BJ (cell line): Measurements from ENCODE around the gene LHFPL2. TPM values are rescaled to one million over a fixed set of nuclear protein-coding genes. Genes with fewer than 3 reads are reported as not detected.
A peak's percentile ranks its signal among the peaks of the same experiment; 100 is the strongest.

Source experiments
- CTCF ChIA-PET: fragments of 350-600 bp; formaldehyde crosslinking; extraction: SDS; loops from one replicate; lab custom pipeline; 2021; ENCODE audit warnings: antibody characterized with exemption, inconsistent platforms; lab: Yijun Ruan, JAX
- POLR2A ChIA-PET: fragments of 300-600 bp; sonication (Branson Sonifier 250); formaldehyde crosslinking; extraction: SDS; loops from one replicate; lab custom pipeline; 2021; ENCODE audit warnings: antibody characterized with exemption; lab: Charles Lee
- DNase-seq: peaks from one replicate; pipeline ENCODE4 v3.0.0-alpha.2; 2011; ENCODE audit warnings: low read depth
- H3K27me3 ChIP-seq: 2 replicates; pipeline ENCODE4 v1.6.0; 2011; ENCODE audit warnings: low read length; ENCODE audit not compliant: control insufficient read depth, insufficient read depth
- H3K36me3 ChIP-seq: 2 replicates; pipeline ENCODE4 v1.5.1; 2011; ENCODE audit warnings: low read length; ENCODE audit not compliant: control insufficient read depth, insufficient read depth
- H3K4me3 ChIP-seq: 2 replicates; pipeline ENCODE4 v1.5.1; 2011; ENCODE audit warnings: low read depth, mild to moderate bottlenecking, control low read depth, low read length
- CTCF ChIP-seq: IDR thresholded peaks from 2 replicates; pipeline ENCODE4 v1.5.1; 2011; ENCODE audit warnings: low read depth, mild to moderate bottlenecking, control low read depth, inconsistent platforms, low read length, moderate library complexity; ENCODE audit not compliant: insufficient read depth
- polyA plus RNA-seq: library from polyadenylated mRNA; depleted of rRNA; stranded (reverse); fragments of >200 nt; gene quantifications from 2 replicates; pipeline ENCODE4 v1.2.3, GENCODE V29; 2011

The LHFPL2 gene
- polyA plus RNA-seq, 1 experiment: 4.4 TPM

- H3K4me3 ChIP-seq: no peak overlapping the region
- TF ChIP-seq CTCF: no peak
- peaks cover 1% of the 10 kb centered on the region; the same call in 1 of the 2 replicates for H3K36me3 ChIP-seq
- no peaks in the 10 kb centered on the region for H3K27me3 ChIP-seq
- POLR2A ChIA-PET: no interaction called here
- DNase-seq: no peak
- CTCF ChIA-PET: interaction anchor here (3.5 kb wide), 2 partner anchors 14 to 15 kb away, joined by 8 to 13 read pairs; no protein-coding TSS in a partner anchor
Observed at GRCh38 chr5:78482948-78483347, 165.6 kb downstream of the LHFPL2 start.

DNA sequence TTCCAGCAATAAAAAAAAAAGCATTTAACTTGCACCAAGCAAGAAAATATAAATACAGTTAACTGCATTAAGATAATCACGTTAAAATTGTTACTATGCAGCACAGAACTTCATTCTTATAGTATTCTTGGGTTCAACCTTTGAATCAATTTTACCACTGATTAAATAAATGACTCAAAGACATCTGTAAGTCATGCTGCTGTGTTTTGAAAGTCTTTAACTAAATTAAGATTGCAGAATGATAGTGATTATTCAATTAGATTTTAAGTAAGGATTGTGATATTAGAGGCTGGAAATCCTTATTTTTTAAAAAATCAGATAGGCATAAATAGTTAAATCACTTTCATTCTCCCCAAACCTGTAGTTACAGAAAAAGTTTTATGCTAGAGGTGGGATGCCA is 171.8 kb downstream of the LHFPL2 start:
- no peaks in the 10 kb centered on the region for H3K36me3 ChIP-seq
- no peak for TF ChIP-seq CTCF
- H3K4me3 ChIP-seq: no peak overlapping the region
- ChIA-PET POLR2A (no interaction called here), CTCF (interaction anchor here (1.0 kb wide), 1 partner anchor 9 kb away, joined by 3 read pairs; no protein-coding TSS in a partner anchor)
- no peaks in the 10 kb centered on the region for H3K27me3 ChIP-seq
- no peak for DNase-seq

GRCh38 chr5:78475370-78475769 is 173.2 kb downstream of the LHFPL2 start:
- no peaks in the 10 kb centered on the region for H3K27me3 ChIP-seq
- no peak for DNase-seq
- ChIA-PET POLR2A (no interaction called here), CTCF (interaction anchor here (0.7 kb wide), 1 partner anchor 9 kb away, joined by 3 read pairs; no protein-coding TSS in a partner anchor)
- no peak for TF ChIP-seq CTCF
- no peak overlapping the region for H3K4me3 ChIP-seq
- no peaks in the 10 kb centered on the region for H3K36me3 ChIP-seq

DNA sequence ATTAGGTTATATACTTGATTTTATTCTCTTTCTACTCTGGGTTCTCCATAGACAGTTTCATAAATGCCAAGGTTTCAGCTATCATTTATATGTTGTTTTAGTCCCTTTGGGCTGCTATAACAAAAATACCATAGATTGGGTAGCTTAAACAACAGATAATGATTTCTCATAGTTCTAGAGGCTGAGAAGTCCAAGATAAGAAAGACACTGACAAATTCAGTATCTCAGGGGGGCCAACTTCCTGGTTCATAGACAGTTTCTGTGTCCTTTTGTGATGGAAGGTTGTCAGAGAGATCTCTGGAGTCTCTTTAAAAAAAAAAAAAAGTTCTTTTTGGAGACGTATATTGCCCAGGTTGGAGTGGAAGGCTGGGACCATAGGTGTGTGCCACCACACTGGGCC is 174.8 kb downstream of the LHFPL2 start:
- TF ChIP-seq CTCF: no peak
- Histone ChIP-seq H3K4me3 (no peak overlapping the region), H3K27me3 (no peaks in the 10 kb centered on the region), H3K36me3 (no peaks in the 10 kb centered on the region)
- POLR2A ChIA-PET: no interaction called here
- CTCF ChIA-PET: no interaction called here
- no peak for DNase-seq

- ChIA-PET CTCF (no interaction called here), POLR2A (no interaction called here)
- peak; percentile 18; the same call in 1 of the 2 replicates for TF ChIP-seq CTCF
- H3K4me3 ChIP-seq: no peak overlapping the region
- H3K36me3 ChIP-seq: no peaks in the 10 kb centered on the region
- H3K27me3 ChIP-seq: no peaks in the 10 kb centered on the region
- DNase-seq: no peak
Observed at GRCh38 chr5:78472469-78473106, 176.0 kb downstream of the LHFPL2 start.
